IMR-90 (cell line): ENCODE results near the gene SLC17A9. TPM values are rescaled to one million over a fixed set of nuclear protein-coding genes. Genes with fewer than 3 reads are reported as not detected.

Experiments used
- ATAC-seq: fragments of 200-7000 bp; cut with Tn5 transposase; 2 replicates; pipeline ENCODE4 v1.9.1; 2020; ENCODE audit warnings: low read depth, mild to moderate bottlenecking, moderate library complexity
- BruUV-seq: library from RNA; stranded (reverse); fragments of 400-500 nt; replicated peaks from 2 replicates; lab custom pipeline; 2021; lab: Mats Ljungman, UMichigan
- CTCF ChIA-PET: fragments of 300-600 bp; formaldehyde crosslinking; extraction: SDS; loops from one replicate; lab custom pipeline; 2021; ENCODE audit warnings: antibody characterized with exemption; lab: Yijun Ruan, JAX
- POLR2A ChIA-PET: fragments of 300-600 bp; sonication (Branson Sonifier 250); formaldehyde crosslinking; loops from one replicate; lab custom pipeline; 2022; ENCODE audit warnings: antibody characterized with exemption; ENCODE audit not compliant: unreplicated experiment; lab: Charles Lee
- DNase-seq: peaks from one replicate; pipeline ENCODE4 v3.0.0; 2013
- H2AFZ ChIP-seq: replicated peaks from 2 replicates; pipeline ENCODE3; 2013; ENCODE audit warnings: low read length, mild to moderate bottlenecking; ENCODE audit not compliant: poor library complexity
- H2AK5ac ChIP-seq: 2 replicates; pipeline ENCODE4 v1.6.1; 2013; ENCODE audit warnings: low read depth, low read length, inconsistent platforms
- H2AK9ac ChIP-seq: replicated peaks from 2 replicates; pipeline ENCODE3; 2013; ENCODE audit warnings: mild to moderate bottlenecking, low read depth, low read length, moderate library complexity; ENCODE audit not compliant: poor library complexity
- H2BK120ac ChIP-seq: 2 replicates; pipeline ENCODE4 v1.6.1; 2013; ENCODE audit warnings: low read depth, low read length, inconsistent platforms
- H2BK15ac ChIP-seq: 3 replicates; pipeline ENCODE4 v1.6.1; 2013; ENCODE audit warnings: low read depth, low read length, inconsistent platforms
- H2BK20ac ChIP-seq: 2 replicates; pipeline ENCODE4 v1.6.1; 2013; ENCODE audit warnings: low read depth, mild to moderate bottlenecking, inconsistent platforms, low read length, moderate library complexity
- H2BK5ac ChIP-seq: 2 replicates; pipeline ENCODE4 v1.6.1; 2013; ENCODE audit warnings: mild to moderate bottlenecking, low read depth, low read length, inconsistent platforms; ENCODE audit not compliant: poor library complexity, severe bottlenecking
- H3K14ac ChIP-seq: replicated peaks from 2 replicates; pipeline ENCODE4 v1.6.1; 2013; ENCODE audit warnings: low read depth, low read length, inconsistent platforms
- H3K18ac ChIP-seq: 2 replicates; pipeline ENCODE4 v1.6.1; 2013; ENCODE audit warnings: low read depth, low read length, control low read depth
- H3K23ac ChIP-seq: 2 replicates; pipeline ENCODE4 v1.6.1; 2013; ENCODE audit warnings: low read depth, low read length, inconsistent platforms
- H3K27ac ChIP-seq: 2 replicates; pipeline ENCODE4 v1.5.1; 2013; ENCODE audit warnings: mild to moderate bottlenecking, control low read depth, low read length; ENCODE audit not compliant: insufficient read depth
- H3K27me3 ChIP-seq: 2 replicates; pipeline ENCODE4 v1.6.1; 2013; ENCODE audit warnings: low read length; ENCODE audit not compliant: control insufficient read depth, insufficient read depth
- H3K36me3 ChIP-seq: 2 replicates; pipeline ENCODE4 v1.6.1; 2013; ENCODE audit warnings: low read length, mixed read lengths; ENCODE audit not compliant: control insufficient read depth, insufficient read depth
- H3K4ac ChIP-seq: 2 replicates; pipeline ENCODE4 v1.6.1; 2013; ENCODE audit warnings: low read depth, low read length, inconsistent platforms
- H3K4me1 ChIP-seq: 2 replicates; pipeline ENCODE4 v1.6.1; 2013; ENCODE audit warnings: low read length, mixed read lengths; ENCODE audit not compliant: control insufficient read depth, insufficient read depth
- H3K4me2 ChIP-seq: 2 replicates; pipeline ENCODE4 v1.6.1; 2013; ENCODE audit warnings: low read depth, mild to moderate bottlenecking, control low read depth, low read length, moderate library complexity
- H3K4me3 ChIP-seq: 2 replicates; pipeline ENCODE4 v1.5.1; 2013; ENCODE audit warnings: low read depth, mild to moderate bottlenecking, control low read depth, low read length, moderate library complexity; ENCODE audit not compliant: insufficient read depth
- H3K56ac ChIP-seq: 2 replicates; pipeline ENCODE4 v1.6.1; 2013; ENCODE audit warnings: low read length, inconsistent platforms; ENCODE audit not compliant: insufficient read depth; ENCODE audit errors: extremely low read depth
- H3K79me1 ChIP-seq, 2 experiments: 2 replicates each; pipeline ENCODE4 v1.6.1; 2013; ENCODE audit warnings: low read length in 2 of 2, inconsistent platforms in 1 of 2, low read depth in 1 of 2
- H3K9ac ChIP-seq: 2 replicates; pipeline ENCODE4 v1.6.1; 2013; ENCODE audit warnings: low read depth, low read length, control low read depth
- H3K9me1 ChIP-seq: 2 replicates; pipeline ENCODE4 v1.6.1; 2013; ENCODE audit warnings: low read length, inconsistent platforms; ENCODE audit not compliant: insufficient read depth
- H3K9me3 ChIP-seq: 2 replicates; pipeline ENCODE4 v1.6.1; 2013; ENCODE audit warnings: low read length; ENCODE audit not compliant: control insufficient read depth, insufficient read depth
- H4K20me1 ChIP-seq: 2 replicates; pipeline ENCODE4 v1.6.1; 2013; ENCODE audit warnings: low read length, inconsistent platforms; ENCODE audit not compliant: insufficient read depth
- H4K5ac ChIP-seq: 2 replicates; pipeline ENCODE4 v1.6.1; 2013; ENCODE audit warnings: mild to moderate bottlenecking, low read depth, low read length, control low read depth
- H4K8ac ChIP-seq, 2 experiments: 2 replicates each; pipeline ENCODE4 v1.6.1; 2013; ENCODE audit warnings: low read depth in 2 of 2, low read length in 2 of 2, control low read depth in 1 of 2, inconsistent platforms in 1 of 2
- H4K91ac ChIP-seq: 2 replicates; pipeline ENCODE4 v1.6.1; 2013; ENCODE audit warnings: low read depth, low read length, inconsistent platforms; ENCODE audit not compliant: insufficient read depth
- BHLHE40 ChIP-seq: fragments of 150-350 bp; IDR thresholded peaks from 2 replicates; pipeline ENCODE4 v1.6.1; 2016; ENCODE audit warnings: mild to moderate bottlenecking, low read depth, low read length
- CHD1 ChIP-seq: IDR thresholded peaks from 2 replicates; pipeline ENCODE4 v1.6.1; 2012; ENCODE audit warnings: low read depth, low read length, improper control_type of control experiment
- ELK1 ChIP-seq: fragments of 150-350 bp; IDR thresholded peaks from 2 replicates; pipeline ENCODE4 v1.6.1; 2016; ENCODE audit warnings: low read depth, mild to moderate bottlenecking, low read length, moderate library complexity, borderline replicate concordance
- FOS ChIP-seq: fragments of 150-350 bp; IDR thresholded peaks from 2 replicates; pipeline ENCODE4 v1.6.1; 2016; ENCODE audit warnings: low read depth, low read length
- MAZ ChIP-seq: IDR thresholded peaks from 2 replicates; pipeline ENCODE4 v1.6.1; 2012; ENCODE audit warnings: low read depth, mild to moderate bottlenecking, low read length, improper control_type of control experiment, moderate library complexity, borderline replicate concordance
- MXI1 ChIP-seq: IDR thresholded peaks from 2 replicates; pipeline ENCODE4 v1.6.1; 2012; ENCODE audit warnings: low read depth, mild to moderate bottlenecking, low read length, moderate library complexity, borderline replicate concordance
- NFE2L2 ChIP-seq: fragments of 150-350 bp; IDR thresholded peaks from 2 replicates; pipeline ENCODE4 v1.6.1; 2016; ENCODE audit warnings: low read depth, mild to moderate bottlenecking, low read length
- POLR2A ChIP-seq: IDR thresholded peaks from 2 replicates; pipeline ENCODE4 v1.6.1; 2012; ENCODE audit warnings: mild to moderate bottlenecking, low read depth, low read length
- RFX5 ChIP-seq: IDR thresholded peaks from 2 replicates; pipeline ENCODE4 v1.8.0; 2012; ENCODE audit warnings: low read depth, mild to moderate bottlenecking, low read length, moderate library complexity
- WGBS, 2 experiments: methylation state at CpG; one replicate each; pipeline versions ENCODE4 v1.1.5 to v1.1.7; 2013; ENCODE audit warnings: missing lambda C conversion rate in 2 of 2; ENCODE audit not compliant: insufficient read length in 1 of 2; ENCODE audit errors: extremely low coverage in 2 of 2; 5-methylcytosine and 5-hydroxymethylcytosine counted together
- dilution Hi-C: fragments of 300-500 bp; cut with HindIII; formaldehyde crosslinking; loops from one replicate; pipeline ENCODE4 v1.14.3; 2018; ENCODE audit warnings: low sequenced_read_pairs; ENCODE audit not compliant: unreplicated experiment
- in situ Hi-C: fragments of 300-500 bp; cut with MboI; formaldehyde crosslinking; loops from 3 replicates; pipeline ENCODE4 v1.14.3; 2019; ENCODE audit warnings: low sequenced_read_pairs, inconsistent platforms, mixed read lengths
- intact Hi-C: fragments of 100-400 bp; cut with micrococcal nuclease; formaldehyde crosslinking; loops from 2 replicates; pipeline ENCODE4 v1.10.0; 2022
- polyA plus RNA-seq, 3 experiments: library from polyadenylated mRNA; depleted of rRNA; stranded (reverse); fragments of >200 nt; gene quantifications; 2 replicates each; pipeline ENCODE4 v1.2.3, GENCODE V29; 2012; ENCODE audit warnings: low replicate concordance in 1 of 3
- total RNA-seq: library from RNA; depleted of rRNA; stranded (reverse); fragments of >200 nt; gene quantifications from 2 replicates; pipeline ENCODE4 v1.2.3, GENCODE V29; 2012

Gene SLC17A9
- total and polyA plus RNA-seq, 2 of the 4 experiments (the other 2 are of a cell fraction): 2.2 to 14.4 TPM

GRCh38 chr20:62969939-62970306 lies 17.4 kb downstream of the SLC17A9 start:
- no peak overlapping the region for H3K4ac ChIP-seq
- intact Hi-C loops (no loop called here), dilution Hi-C loops (no loop called here), in situ Hi-C loops (no loop called here)
- H3K4me1 ChIP-seq: no peaks in the 10 kb centered on the region
- H2BK20ac ChIP-seq: no peak overlapping the region
- no peak overlapping the region for H2AK9ac ChIP-seq
- no peak overlapping the region for H3K27ac ChIP-seq
- POLR2A ChIA-PET: no interaction called here
- H3K9ac ChIP-seq: no peak overlapping the region
- no peak for TF ChIP-seq CHD1
- TF ChIP-seq MXI1: no peak
- TF ChIP-seq ELK1: no peak
- no peak for TF ChIP-seq BHLHE40
- no peak for TF ChIP-seq NFE2L2
- TF ChIP-seq FOS: no peak
- TF ChIP-seq POLR2A: no peak
- TF ChIP-seq MAZ: no peak
- TF ChIP-seq RFX5: no peak
- H3K27me3 ChIP-seq: peaks cover 53% of the 10 kb centered on the region
- no peaks in the 10 kb centered on the region for H3K79me1 ChIP-seq
- H3K9me3 ChIP-seq: no peaks in the 10 kb centered on the region
- H4K8ac ChIP-seq: no peak overlapping the region
- no peak overlapping the region for H2BK120ac ChIP-seq
- H3K4me3 ChIP-seq: no peak overlapping the region
- H2BK15ac ChIP-seq: no peak overlapping the region
- CTCF ChIA-PET: no interaction called here
- ATAC-seq (no peak), DNase-seq (no peak)
- H4K91ac ChIP-seq: no peak overlapping the region
- no peaks in the 10 kb centered on the region for H3K9me1 ChIP-seq
- H4K20me1 ChIP-seq: no peaks in the 10 kb centered on the region
- H3K36me3 ChIP-seq: no peaks in the 10 kb centered on the region
- H2BK5ac ChIP-seq: no peak overlapping the region
- no peak overlapping the region for H3K4me2 ChIP-seq
- no peak overlapping the region for H3K23ac ChIP-seq
- no peak overlapping the region for H3K56ac ChIP-seq
- 81% methylated on average over 3 of the region's 8 CpGs; no CpG with 5 or more reads in 1 of the 2 experiments for WGBS, 2 experiments
- H2AK5ac ChIP-seq: no peak overlapping the region
- no peak overlapping the region for H3K18ac ChIP-seq
- H3K14ac ChIP-seq: no peak overlapping the region
- H4K5ac ChIP-seq: no peak overlapping the region
- BruUV-seq: no TSS peak
- H2AFZ ChIP-seq: no peak overlapping the region
